Gastrocnemius medialis (tissue), 4 donors: Measurements from ENCODE around the gene TCF4. TPM values are rescaled to one million over a fixed set of nuclear protein-coding genes. Genes with fewer than 3 reads are reported as not detected.

Experiments used
- ATAC-seq, 2 donors: fragments of 150-250 bp; one replicate each; pipeline ENCODE4 v1.9.1; 2016
- DNase-seq, 2 donors: peaks; one replicate each; pipeline ENCODE4 v3.0.0-alpha.2; 2019
- H3K27ac ChIP-seq, 4 donors: fragments of 200-600 bp; sonication (generic); 1 replicate in 1 of 4; 2 replicates in 3 of 4; pipeline ENCODE4 v1.5.1; 2016 to 2018; ENCODE audit warnings: mild to moderate bottlenecking in 2 of 4, moderate library complexity in 1 of 4
- H3K27me3 ChIP-seq, 3 donors: fragments of 200-600 bp; sonication (generic) in 2 of 3; 1 replicate in 1 of 3; 2 replicates in 2 of 3; pipeline versions ENCODE4 v1.5.1 to v1.6.0; 2016 to 2019; ENCODE audit warnings: mild to moderate bottlenecking in 1 of 3, moderate library complexity in 1 of 3
- H3K36me3 ChIP-seq, 2 donors: fragments of 200-600 bp; sonication (generic) in 1 of 2; one replicate each; pipeline ENCODE4 v1.5.1; 2017 to 2018
- H3K4me1 ChIP-seq, 2 donors: fragments of 200-600 bp; sonication (generic) in 1 of 2; one replicate each; pipeline ENCODE4 v1.5.1; 2016 to 2017; ENCODE audit warnings: mild to moderate bottlenecking in 2 of 2
- H3K4me3 ChIP-seq, 4 donors: fragments of 200-600 bp; sonication (generic) in 3 of 4; 1 replicate in 1 of 4; 2 replicates in 3 of 4; pipeline ENCODE4 v1.5.1; 2016 to 2019; ENCODE audit warnings: mild to moderate bottlenecking in 2 of 4
- H3K9me3 ChIP-seq, 3 donors: fragments of 200-600 bp; sonication (generic) in 2 of 3; 1 replicate in 1 of 3; 2 replicates in 2 of 3; pipeline ENCODE4 v1.5.1; 2016 to 2019
- POLR2A ChIP-seq, 2 donors: fragments of 450-650 bp; IDR thresholded peaks; one replicate each; pipeline ENCODE4 v1.6.1; 2017; ENCODE audit warnings: antibody characterized with exemption in 2 of 2, mild to moderate bottlenecking in 2 of 2, moderate library complexity in 2 of 2
- in situ Hi-C, 4 donors: fragments of 200-750 bp; cut with MboI; loops; one replicate each; pipeline versions ENCODE4 v1.15.0 to v1.8.0; 2017; ENCODE audit warnings: low sequenced_read_pairs in 4 of 4
- intact Hi-C: fragments of 100-400 bp; cut with DNase I; formaldehyde crosslinking; loops from one replicate; pipeline ENCODE4 v1.15.1; 2023; ENCODE audit warnings: low total_unique reads
- total RNA-seq, 4 donors: library from RNA; depleted of rRNA; stranded (reverse); fragments of >200 nt; gene quantifications; one replicate each; pipeline versions ENCODE4 v1.1.0 to v1.2.3, GENCODE V29; 2016
- TF ChIP-seq, protein P1 (sequence below), 5 experiments: fragments of 450-650 bp in 3 of 5; fragments of 200-600 bp in 2 of 5; sonication (generic) in 2 of 5; IDR thresholded peaks in 4 of 5; conservative IDR thresholded peaks in 1 of 5; 1 replicate in 4 of 5; 2 replicates in 1 of 5; pipeline ENCODE4 v1.5.1; 2016 to 2019; ENCODE audit warnings: antibody characterized with exemption in 5 of 5, mild to moderate bottlenecking in 3 of 5, moderate library complexity in 3 of 5

Gene TCF4
- total RNA-seq, 4 donors from 2014 or later, result 40.3 to 60.6 (median 53.6) TPM

GRCh38 chr18:55268628-55269275 is 319.2 kb downstream of the TCF4 start:
- in situ Hi-C loops (no loop called here), intact Hi-C loops (no loop called here)
- H3K4me3 ChIP-seq, result no peak overlapping the region
- no peak for ATAC-seq
- H3K4me1 ChIP-seq, result peaks cover 19 to 33% of the 10 kb centered on the region in 2 donors
- H3K9me3 ChIP-seq, result no peaks in the 10 kb centered on the region
- no peaks in the 10 kb centered on the region for H3K27me3 ChIP-seq
- TF ChIP-seq, protein P1, sequence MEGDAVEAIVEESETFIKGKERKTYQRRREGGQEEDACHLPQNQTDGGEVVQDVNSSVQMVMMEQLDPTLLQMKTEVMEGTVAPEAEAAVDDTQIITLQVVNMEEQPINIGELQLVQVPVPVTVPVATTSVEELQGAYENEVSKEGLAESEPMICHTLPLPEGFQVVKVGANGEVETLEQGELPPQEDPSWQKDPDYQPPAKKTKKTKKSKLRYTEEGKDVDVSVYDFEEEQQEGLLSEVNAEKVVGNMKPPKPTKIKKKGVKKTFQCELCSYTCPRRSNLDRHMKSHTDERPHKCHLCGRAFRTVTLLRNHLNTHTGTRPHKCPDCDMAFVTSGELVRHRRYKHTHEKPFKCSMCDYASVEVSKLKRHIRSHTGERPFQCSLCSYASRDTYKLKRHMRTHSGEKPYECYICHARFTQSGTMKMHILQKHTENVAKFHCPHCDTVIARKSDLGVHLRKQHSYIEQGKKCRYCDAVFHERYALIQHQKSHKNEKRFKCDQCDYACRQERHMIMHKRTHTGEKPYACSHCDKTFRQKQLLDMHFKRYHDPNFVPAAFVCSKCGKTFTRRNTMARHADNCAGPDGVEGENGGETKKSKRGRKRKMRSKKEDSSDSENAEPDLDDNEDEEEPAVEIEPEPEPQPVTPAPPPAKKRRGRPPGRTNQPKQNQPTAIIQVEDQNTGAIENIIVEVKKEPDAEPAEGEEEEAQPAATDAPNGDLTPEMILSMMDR (IDR thresholded peaks at IDR 0.05 in 4 of 5, conservative IDR thresholded peaks at IDR 0.05 in 1 of 5), result no peak
- TF ChIP-seq POLR2A (IDR thresholded peaks at IDR 0.05), result no peak
- H3K36me3 ChIP-seq, result peaks cover 0 to 36% of the 10 kb centered on the region in 2 donors
- no peak for DNase-seq
- peak overlapping the region in 2 of 4 donors; percentile 40 to 45 for H3K27ac ChIP-seq

GRCh38 chr18:55268151-55268601 is 319.8 kb downstream of the TCF4 start:
- H3K4me1 ChIP-seq, result peaks cover 23 to 38% of the 10 kb centered on the region in 2 donors
- intact Hi-C loops (no loop called here), in situ Hi-C loops (no loop called here)
- H3K36me3 ChIP-seq, result peaks cover 0 to 36% of the 10 kb centered on the region in 2 donors
- ATAC-seq (no peak), DNase-seq (no peak)
- no peak overlapping the region for H3K4me3 ChIP-seq
- no peaks in the 10 kb centered on the region for H3K27me3 ChIP-seq
- peak overlapping the region in 2 of 4 donors; percentile 40 to 45 for H3K27ac ChIP-seq
- H3K9me3 ChIP-seq, result no peaks in the 10 kb centered on the region
- TF ChIP-seq, protein P1 (IDR thresholded peaks at IDR 0.05 in 4 of 5, conservative IDR thresholded peaks at IDR 0.05 in 1 of 5), result no peak
- no peak for TF ChIP-seq POLR2A (IDR thresholded peaks at IDR 0.05)

- DNase-seq (no peak), ATAC-seq (no peak)
- intact Hi-C loops (no loop called here), in situ Hi-C loops (no loop called here)
- Histone ChIP-seq H3K4me3 (no peak overlapping the region), H3K27me3 (no peaks in the 10 kb centered on the region), H3K27ac (peak overlapping the region in 3 of 4 donors; percentile 11 to 74 (median 27)), H3K36me3 (peaks cover 0 to 36% of the 10 kb centered on the region in 2 donors), H3K4me1 (peaks cover 23 to 38% of the 10 kb centered on the region in 2 donors), H3K9me3 (no peaks in the 10 kb centered on the region)
- TF ChIP-seq POLR2A (IDR thresholded peaks at IDR 0.05), result no peak
- TF ChIP-seq, protein P1 (IDR thresholded peaks at IDR 0.05 in 4 of 5, conservative IDR thresholded peaks at IDR 0.05 in 1 of 5), result no peak
Measured at GRCh38 chr18:55266981-55267380, 321.0 kb downstream of the TCF4 start.

GRCh38 chr18:55265984-55266383 is 322.0 kb downstream of the TCF4 start:
- TF ChIP-seq, protein P1 (IDR thresholded peaks at IDR 0.05 in 4 of 5, conservative IDR thresholded peaks at IDR 0.05 in 1 of 5), result no peak
- no peak for TF ChIP-seq POLR2A (IDR thresholded peaks at IDR 0.05)
- in situ Hi-C loops (no loop called here), intact Hi-C loops (no loop called here)
- Histone ChIP-seq H3K4me1 (peaks cover 23 to 38% of the 10 kb centered on the region in 2 donors), H3K4me3 (no peak overlapping the region), H3K27me3 (no peaks in the 10 kb centered on the region), H3K27ac (peak overlapping the region in 2 of 4 donors; percentile 74 to 76), H3K9me3 (no peaks in the 10 kb centered on the region), H3K36me3 (peaks cover 0 to 43% of the 10 kb centered on the region in 2 donors)
- ATAC-seq, result no peak
- no peak for DNase-seq
